ENCODE results near the gene ALOX15. TPM values are rescaled to one million over a fixed set of nuclear protein-coding genes. Genes with fewer than 3 reads are reported as not detected.
"Not testable (repeated sequence)": the region's sequence is repeated elsewhere in the genome, so short reads cannot be mapped to it uniquely, and the experiment has no call there.

ALOX15 gene
- total RNA-seq, 1 experiment from 2014 or later: not detected

DNA sequence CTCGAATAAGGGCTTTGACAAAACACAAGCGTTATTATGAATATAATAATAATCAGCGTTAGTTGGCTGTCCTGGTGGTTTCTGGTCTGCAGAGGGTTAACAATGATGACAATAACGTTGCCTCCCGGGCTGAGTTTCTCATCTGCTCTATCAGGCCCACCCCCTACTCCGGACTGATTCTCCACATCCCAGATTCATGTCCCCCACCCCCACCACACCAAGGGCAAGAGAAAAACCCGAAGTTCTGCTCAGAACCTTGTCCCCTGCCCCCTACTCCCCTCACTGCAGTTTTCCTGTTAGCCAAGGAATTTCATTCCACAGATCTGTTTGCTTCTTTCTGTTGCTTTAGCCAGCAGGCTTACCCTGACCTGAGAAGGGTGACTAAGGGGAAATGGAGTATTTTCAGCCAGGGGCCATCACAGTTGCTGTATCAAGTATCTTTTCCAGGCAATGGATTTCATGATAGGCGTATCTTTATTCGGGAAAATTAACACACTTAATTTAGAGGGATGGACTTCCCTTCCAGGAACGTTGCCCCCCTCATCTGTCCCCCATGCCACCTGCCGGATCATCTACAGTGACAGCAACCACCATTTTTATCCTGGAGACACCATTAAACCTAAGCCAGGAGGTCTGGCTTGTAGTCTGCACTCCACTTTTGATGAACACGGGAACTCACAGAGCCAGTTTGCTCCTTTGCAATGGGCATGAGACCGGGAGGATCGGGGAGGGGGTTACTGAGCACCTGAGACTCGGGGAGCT, 23.7 kb downstream of the ALOX15 start:
- no peak for DNase-seq (ENCODE audit: low read depth)

DNA sequence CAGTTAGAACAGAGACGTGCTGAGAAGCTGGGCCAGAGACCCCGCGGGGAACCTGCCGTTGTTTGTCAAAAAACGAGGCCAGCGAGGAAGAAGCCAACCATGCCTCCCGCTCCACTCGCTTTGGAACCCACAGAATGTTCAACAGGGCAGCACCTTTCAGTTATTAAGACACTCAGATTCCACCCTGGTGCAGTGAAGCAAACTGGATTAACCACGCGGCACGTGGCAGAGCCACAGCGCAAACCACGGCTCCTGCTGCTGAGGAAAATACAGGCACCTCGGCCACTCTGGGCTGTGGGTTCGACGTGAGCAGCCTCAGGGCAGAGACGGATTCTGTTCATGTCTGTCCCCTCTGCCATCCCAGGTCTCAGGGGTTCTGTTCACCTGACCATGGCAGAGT, 24.4 kb downstream of the ALOX15 start:
- DNase-seq (ENCODE audit: low read depth): no peak

DNA sequence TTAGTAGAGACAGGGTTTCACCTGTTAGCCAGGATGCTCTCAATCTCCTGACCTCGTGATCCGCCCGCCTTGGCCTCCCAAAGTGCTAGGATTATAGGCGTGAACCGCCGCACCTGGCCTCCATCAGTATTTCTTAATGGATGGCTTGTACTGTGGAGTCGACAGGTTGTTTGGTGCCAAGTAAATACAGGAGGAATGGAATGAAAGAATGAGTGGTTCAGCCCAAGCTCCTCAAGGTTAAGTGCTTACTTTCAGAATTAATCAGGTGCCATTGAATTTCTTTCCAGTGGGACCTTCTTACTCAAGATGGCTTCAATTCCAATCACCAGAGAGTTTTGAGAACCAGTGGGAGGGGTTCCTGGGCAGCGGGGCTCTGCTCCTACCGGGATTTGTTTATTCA, 25.0 kb downstream of the ALOX15 start:
- no peak for DNase-seq (ENCODE audit: low read depth)

DNA sequence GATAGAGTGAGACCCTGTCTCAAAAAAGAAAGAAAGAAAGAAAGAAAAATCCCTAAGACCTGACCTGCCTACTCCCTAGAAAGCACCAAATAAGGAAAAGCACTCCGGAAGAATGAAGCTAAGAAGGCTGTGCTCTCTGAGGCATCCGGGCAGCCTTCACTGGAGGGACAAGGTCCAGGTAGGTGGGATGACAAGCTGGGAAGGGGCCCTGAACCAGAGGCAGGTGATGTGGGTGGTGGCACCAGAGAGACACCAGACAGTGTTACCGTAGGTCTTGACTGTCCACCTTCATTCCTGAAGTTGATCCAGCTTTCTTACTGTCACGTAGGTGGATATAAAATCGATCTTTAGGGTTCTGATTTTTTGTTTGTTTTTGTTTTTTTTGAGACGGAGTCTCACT, 30.8 kb downstream of the ALOX15 start:
- DNase-seq (ENCODE audit: low read depth): no peak

DNA sequence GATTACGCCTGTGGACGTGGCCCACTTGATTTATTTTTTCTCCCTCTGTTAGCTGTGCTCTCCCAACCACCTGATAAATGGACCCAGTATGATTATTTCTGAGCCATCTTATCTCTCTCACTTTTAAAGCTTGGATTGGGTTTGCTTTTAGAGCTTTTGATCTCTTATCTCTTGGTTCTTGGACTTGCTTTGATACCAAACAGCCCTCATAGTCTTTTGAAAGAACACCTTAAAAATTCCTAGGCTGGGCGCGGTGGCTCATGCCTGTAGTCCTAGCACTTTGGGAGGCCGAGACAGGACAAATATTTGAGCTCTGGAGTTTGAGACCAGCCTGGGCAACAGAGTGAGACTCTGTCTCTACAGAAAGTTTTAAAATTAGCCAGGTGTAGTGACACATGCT, 31.3 kb downstream of the ALOX15 start:
- DNase-seq (ENCODE audit: low read depth): no peak

DNA sequence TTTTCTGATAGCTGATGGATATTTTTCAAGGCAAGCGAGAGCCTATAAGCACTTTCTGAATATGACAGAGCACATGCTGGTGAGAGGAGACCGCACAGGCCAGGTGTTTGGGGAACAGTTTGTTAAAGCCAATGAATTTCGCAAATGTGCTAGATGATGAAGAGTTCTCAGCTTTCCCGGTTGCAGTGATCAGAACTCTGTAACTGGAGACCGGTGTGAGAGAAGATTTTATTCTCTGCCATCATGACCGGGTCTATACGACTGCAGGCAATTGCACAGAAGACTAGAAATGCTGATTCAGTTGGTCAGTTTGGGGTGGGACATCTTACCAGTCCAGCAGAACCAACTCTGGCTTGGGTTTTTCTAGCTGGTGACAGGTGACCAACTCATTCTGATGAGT, 31.7 kb downstream of the ALOX15 start:
- DNase-seq (ENCODE audit: low read depth): no peak

DNA sequence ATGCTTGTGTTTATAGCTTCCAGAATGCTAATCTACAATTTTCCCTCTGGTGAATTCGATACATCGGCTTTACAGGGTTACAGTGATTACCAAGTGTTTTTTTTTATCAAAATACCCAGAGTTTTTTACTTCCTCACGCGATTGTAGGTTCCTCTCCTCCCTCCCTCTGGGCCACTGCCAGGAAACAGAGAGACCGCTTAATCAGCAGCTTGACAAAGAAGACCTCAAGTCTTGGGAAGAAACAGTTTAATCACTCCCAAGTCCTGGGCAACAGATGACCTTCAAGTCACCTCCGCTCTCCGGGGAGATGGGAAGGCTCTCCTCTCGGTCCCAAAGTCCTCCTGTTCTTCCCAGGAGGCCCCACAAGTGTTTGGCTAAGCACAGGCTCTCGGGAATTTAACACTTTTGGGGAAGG, 33.7 kb downstream of the ALOX15 start:
- peak; percentile 59 for DNase-seq (ENCODE audit: low read depth)

DNA sequence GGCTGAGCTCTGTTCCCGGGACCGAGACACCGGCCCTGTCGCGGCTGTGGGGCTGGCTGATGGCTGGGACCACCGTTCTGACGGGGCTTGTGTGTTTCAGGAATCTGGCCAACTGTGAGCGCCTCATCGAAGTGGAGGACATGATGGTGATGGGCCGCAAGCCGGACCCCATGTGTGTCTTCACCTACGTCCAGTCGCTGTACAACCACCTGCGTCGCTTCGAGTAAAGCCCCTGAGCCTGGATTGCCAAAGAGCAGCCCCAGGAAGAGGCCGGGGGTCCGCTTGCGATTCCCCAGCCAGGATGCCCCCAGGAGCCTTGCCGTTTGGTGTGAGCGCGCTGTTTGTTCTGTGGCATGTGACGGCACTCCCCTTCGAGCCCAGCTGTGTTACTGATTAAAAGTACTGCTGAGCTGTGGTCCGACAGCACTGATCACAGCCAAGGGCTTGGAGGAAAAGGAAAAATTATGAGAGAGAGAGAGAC, 34.2 kb downstream of the ALOX15 start:
- DNase-seq (ENCODE audit: low read depth): no peak

DNA sequence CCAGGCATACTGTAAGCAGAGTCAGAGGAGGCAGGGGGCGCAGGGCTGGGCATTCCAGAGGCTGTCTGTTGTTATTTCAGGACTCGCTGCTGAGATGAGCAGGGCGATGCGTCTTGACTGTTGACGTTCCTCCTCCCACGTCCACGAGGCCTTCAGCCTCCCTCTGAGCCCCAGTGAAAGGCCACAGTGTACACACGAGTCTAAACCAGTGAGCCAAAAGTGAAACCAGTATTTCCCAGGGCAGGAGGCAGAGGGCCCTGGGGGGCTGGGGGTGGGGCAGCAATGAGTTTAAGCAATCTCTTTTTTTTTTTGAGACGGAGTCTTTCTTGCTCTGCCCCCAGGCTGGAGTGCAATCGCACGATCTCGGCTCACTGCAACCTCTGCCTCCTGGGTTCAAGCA, 35.7 kb downstream of the ALOX15 start:
- DNase-seq (ENCODE audit: low read depth): peak; percentile 62

DNA sequence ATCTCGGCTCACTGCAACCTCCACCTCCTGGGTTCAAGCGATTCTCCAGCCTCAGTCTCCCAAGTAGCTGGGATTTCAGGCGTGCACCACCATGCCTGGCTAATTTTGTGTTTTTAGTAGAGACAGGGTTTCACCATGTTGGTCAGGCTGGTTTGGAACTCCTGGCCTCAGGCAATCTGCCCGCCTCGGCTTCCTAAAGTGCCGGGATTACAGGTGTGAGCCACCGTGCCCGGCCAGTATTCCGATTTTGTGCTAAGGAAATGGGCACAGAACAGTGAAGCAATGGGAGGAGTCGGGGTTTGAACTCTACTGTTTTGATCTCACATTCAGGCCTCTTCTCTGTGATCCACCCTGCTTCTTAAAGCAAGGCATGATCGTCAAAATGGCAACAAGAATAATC, 36.7 kb downstream of the ALOX15 start:
- DNase-seq (ENCODE audit: low read depth): not testable (repeated sequence)

DNA sequence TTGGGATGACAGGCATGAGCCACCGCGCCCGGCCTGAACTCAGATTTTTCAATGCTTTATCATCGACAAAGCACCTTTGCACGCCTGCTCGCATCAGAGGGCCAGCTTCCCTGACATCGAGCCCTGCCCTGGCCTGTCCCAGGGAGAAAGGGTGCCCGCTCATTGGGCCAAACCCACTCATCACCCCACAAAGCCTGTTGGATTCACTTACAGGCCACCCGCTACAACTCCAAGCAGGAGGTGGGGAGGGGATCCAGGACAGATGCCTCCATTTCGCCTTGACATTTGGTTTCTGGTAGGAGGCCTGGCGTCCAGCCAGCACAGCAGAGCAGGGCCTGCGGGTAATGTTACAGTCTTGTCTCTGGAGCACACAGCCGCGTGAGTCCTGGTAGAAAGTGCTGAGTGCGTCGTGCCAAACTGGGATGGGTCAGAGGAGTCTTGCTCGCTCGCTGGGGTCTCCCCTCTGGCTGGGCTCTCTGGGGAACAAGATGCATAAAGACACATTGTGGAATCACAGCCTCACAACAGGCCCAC, 37.3 kb downstream of the ALOX15 start:
- DNase-seq (ENCODE audit: low read depth): peak; percentile 50

DNA sequence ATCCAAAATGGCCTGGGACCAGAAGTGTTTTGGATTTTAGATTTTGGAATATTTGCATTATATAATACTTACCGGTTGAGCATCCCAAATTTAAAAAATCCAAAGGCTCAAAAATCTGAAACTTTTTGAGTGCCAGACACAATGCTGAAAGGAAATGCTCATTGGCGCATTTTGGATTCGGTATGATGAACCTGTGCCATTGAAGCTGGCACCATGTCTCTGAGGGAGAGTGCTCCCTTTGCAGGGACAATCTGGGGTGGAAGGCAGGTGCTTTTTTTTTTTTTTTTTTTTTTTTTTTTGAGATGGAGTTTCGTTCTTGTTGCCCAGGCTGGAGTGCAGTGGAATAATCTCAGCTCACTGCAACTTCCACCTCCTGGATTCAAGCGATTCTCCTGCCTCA, 39.4 kb downstream of the ALOX15 start:
- DNase-seq (ENCODE audit: low read depth): no peak

DNA sequence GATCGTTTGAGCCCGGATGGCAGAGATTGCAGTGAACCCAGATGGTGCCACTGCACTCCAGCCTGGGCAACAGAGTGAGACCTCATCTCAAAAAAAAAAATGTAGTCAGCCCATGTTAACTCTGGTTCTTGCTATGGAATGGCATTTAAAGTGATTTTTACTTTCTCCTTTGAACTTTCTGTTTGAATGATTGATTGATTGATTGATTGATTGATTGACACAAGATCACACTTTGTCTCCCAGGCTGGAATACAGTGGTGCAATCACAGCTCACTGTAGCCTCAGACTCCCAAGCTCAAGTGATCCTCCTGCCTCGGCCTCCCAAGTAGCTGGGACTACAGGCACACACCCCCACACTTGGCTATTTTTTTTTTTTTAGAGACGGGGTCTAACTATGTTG, 40.2 kb downstream of the ALOX15 start:
- DNase-seq (ENCODE audit: low read depth): no peak

DNA sequence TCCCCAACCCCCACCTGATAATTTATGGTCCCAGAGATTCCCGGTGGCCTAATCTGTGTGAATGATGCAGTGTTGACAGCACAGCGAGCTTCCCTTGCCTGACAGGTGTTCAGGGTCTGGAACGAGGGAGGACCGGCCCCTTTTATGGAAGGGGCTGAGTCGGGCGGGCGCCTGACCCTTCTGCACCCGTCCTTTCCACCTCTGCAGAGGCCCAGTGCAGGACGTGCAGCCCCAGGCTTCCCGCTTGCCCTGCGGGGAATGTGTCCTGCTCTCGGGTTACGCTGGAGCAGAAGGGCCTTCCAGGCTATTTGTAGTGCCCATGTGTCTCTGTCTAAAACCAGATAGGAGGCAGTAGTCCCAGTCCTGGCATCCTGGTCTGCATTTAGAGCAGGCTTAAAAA, 40.9 kb downstream of the ALOX15 start:
- DNase-seq (ENCODE audit: low read depth): no peak

DNA sequence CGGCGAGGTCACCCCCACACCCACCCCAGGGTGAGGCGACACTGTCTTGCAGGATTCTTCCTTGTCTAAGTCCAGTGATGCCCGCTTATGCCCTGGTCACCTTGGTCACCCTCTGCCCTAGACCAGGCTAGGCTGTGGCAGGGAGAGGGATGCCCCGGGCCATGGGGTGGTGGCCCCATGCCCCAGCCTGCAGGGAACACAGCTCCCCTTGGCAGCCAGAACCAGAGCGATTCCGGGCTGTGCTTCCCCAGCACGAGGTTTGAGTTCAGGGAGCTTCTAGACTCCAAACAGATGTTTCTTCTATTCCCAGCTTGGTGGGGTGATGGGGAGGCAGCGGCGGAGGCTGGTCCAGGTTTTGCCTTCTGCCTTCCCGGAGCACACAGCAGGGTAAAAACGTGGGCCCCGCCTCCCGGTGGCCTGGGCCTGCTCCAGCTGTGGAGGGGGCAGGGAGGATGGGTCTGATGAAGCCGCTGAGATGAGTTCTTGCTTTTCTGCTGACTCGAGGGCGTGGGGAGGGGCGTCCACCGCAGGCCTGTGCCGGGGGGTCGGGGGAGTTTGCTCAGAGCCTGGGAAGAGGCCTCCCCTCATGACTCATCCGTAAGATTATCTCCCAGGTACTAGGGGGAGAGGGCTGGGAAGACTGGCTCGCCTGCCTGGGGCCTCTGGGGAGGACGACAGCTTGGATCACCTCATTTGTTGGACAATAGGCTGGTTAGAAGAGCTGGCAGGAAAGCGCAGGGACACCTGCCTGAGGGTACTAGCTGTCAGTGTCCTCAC, 41.8 kb downstream of the ALOX15 start:
- no peak for DNase-seq (ENCODE audit: low read depth)

DNA sequence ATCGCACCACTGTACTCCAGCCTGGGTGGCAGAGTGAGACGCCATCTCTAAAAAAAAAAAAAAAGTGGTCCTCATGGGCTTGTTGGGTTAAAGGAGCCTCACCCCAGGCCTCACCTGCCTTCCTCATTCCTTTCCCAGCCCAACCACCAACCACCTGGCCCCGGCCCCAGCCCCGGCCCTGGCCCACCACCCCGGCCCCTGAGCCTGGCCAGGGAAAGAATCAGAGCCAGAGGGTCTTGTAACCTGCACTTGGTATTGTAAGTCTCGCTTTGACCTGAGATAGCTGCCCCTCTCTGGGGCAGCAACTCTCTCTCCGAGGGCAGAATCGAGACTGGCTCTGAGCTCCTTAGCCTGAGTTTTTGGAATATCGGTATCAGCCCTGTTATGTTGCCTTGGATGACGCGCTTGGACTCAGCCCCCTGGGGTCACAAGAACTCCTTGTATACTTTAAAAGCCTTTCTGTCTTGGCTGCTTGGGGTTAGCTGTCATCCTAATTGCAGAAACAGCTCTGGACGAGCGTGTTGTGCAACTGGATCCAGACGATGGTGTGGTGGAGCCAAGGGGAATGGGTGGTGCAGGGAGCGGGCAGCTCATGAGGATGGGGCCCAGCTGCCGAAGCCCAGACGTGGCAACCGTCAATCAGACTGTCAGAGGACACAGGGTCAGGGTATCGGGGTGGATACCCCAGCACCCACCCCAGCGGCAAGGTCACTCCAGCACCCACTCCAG, 42.5 kb downstream of the ALOX15 start:
- no peak for DNase-seq (ENCODE audit: low read depth)

DNA sequence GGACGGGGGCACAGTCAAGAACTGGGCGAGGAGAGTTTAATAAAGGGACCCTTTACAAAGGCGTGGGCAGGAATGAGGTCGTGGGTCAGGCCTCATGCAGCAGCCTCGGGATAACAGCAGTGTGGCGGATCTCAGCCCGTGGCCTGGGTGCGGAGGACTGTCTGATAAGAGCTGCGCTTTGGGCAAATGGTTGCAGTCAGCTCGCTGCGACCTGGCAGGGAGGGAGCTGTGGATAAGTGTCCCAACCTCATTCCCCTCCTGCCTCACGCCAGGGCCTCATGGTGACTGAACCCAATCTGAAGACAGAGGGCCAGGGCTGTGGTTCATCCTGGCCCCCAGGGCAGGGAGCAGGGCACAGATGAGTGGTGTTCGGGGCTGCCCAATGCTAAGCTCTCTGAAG, 43.5 kb downstream of the ALOX15 start:
- no peak for DNase-seq (ENCODE audit: low read depth)

DNA sequence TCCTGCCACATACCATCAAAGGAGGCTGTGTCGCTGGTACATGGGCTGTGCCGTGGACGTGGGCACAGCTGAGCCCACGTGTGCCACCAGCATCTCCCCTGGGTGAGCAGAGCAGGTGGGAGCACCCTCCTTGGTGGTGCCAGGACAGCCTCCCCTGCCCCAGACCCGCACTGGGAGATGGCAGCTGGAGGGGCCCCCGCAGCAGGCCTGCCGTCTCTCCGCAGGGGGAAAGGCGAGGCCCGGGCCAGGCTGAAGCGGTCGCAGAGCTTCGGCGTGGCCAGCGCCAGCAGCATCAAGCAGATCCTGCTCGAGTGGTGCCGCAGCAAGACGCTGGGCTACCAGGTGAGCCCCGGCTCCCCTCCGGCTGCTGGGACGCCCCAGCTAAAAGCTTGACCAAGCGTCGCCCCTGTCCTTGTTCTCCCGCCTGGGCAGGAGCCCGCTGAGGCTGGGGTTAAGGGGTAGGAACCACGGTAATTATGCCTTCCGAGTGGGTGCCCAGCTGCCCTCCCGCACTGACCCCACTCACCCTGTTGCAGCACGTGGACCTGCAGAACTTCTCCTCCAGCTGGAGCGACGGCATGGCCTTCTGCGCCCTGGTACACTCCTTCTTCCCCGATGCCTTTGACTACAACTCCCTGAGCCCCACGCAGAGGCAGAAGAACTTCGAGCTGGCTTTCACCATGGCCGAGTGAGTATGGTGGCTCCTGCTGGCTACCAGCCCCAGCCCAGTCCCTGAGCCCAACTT, 44.7 kb downstream of the ALOX15 start:
- DNase-seq (ENCODE audit: low read depth): no peak

DNA sequence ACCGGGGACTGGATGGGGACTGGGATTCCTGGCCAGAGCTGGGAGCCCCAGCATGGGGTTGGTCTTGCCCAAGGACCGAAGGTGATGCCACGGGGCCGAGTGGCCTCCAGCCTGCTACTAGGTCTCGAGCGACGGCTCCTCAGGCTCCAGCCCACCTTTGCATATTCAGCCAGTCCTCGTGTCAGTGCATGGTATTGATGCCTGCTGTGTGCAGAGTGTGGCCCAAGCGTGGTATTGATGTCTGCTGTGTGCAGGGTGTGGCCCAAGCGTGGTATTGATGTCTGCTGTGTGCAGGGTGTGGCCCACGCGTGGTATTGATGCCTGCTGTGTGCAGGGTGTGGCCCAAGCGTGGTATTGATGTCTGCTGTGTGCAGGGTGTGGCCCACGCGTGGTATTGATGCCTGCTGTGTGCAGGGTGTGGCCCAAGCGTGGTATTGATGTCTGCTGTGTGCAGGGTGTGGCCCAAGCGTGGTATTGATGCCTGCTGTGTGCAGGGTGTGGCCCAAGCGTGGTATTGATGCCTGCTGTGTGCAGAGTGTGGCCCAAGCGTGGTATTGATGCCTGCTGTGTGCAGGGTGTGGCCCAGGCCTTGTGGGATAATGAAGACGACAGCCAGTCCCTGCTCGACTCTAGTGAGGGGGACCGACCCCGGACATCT, 45.7 kb downstream of the ALOX15 start:
- not testable (repeated sequence) for DNase-seq (ENCODE audit: low read depth)

DNA sequence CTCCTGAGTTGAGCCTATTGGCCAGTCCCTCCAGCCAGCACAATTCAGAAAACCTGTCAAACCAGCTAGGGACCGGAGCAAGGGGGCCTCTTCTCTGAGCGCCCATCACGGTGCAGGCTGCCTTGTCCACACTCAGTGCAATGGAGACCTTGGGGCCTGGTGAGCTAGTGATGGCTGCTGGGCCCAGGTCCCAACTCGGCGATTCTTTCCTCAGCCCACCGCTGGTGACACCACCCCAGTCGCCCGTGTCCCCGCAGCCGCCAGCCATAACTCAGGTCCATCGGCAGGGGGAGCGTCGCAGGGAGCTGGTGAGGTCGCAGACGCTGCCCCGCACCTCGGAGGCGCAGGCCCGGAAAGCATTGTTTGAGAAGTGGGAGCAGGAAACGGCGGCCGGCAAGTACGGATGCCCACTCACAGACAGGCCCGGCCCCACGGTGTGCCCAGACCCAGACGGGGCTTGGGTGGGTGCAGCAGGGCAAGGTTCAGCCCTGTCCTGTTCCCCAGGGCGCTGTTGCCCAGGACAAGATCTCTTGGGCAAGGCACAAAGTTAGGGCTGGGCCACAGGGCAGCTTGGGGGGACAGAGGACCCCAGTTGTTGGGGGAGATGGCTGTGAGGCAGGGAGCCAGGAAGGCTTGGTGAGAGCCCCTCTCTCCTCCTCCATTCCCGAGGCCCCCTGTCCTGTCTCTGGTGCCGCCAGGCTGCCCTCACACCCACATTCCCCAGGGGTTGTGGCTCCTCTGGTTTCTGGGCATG, 46.4 kb downstream of the ALOX15 start:
- DNase-seq (ENCODE audit: low read depth): no peak

All from RPMI7951 (cell line).